A673 (cell line): ENCODE data around the gene ARID3C.

Experiments used
- EZH2 ChIP-seq: fragments of 200-600 bp; sonication (generic); IDR thresholded peaks from 2 replicates; pipeline ENCODE4 v1.6.1; 2017; ENCODE audit warnings: borderline replicate concordance, low read depth, mild to moderate bottlenecking, mixed read lengths, antibody characterized with exemption, low read length; ENCODE audit not compliant: poor library complexity, severe bottlenecking
- TF ChIP-seq, protein P1 (sequence below): fragments of 300-800, 200-600 bp; sonication (generic); conservative IDR thresholded peaks from 2 replicates; pipeline ENCODE4 v1.5.1; 2017; ENCODE audit warnings: low read depth, mild to moderate bottlenecking, antibody characterized with exemption, low read length, moderate library complexity, mixed read lengths

DNA sequence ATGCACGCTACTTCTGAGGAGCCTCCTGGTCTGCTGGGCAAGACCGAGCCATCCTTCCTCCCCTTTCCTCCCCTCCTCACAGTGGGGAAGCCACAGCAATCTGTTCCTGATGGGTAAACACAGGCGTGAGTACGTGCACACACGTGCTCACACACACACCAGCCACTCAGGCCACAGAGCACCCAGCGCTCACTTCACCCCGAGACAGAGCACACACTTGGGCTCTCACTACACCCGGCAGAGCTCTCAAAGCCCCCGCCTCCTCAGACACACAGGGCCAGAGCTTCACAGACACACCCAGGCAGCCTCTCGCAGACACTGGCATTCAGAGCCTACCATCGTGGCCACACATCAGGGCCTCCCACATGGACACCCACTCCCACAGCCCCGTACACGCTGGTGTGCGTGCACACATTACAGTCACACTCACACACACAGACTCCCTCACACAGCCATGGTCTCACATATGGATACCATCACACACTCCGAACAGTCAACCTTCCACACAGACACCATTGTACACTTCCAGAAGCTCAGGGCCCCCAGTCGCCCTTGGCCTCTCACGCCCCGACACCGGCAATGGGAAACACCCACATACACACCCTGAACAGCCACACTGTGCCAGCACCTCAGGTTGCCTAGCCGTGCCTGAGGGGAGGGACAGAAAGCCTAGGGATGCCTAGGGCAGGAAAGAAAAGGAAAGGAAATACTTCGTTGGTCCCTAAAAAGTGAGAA lies 52.8 kb downstream of the ARID3C start:
- no peak for TF ChIP-seq EZH2
- TF ChIP-seq, protein P1, sequence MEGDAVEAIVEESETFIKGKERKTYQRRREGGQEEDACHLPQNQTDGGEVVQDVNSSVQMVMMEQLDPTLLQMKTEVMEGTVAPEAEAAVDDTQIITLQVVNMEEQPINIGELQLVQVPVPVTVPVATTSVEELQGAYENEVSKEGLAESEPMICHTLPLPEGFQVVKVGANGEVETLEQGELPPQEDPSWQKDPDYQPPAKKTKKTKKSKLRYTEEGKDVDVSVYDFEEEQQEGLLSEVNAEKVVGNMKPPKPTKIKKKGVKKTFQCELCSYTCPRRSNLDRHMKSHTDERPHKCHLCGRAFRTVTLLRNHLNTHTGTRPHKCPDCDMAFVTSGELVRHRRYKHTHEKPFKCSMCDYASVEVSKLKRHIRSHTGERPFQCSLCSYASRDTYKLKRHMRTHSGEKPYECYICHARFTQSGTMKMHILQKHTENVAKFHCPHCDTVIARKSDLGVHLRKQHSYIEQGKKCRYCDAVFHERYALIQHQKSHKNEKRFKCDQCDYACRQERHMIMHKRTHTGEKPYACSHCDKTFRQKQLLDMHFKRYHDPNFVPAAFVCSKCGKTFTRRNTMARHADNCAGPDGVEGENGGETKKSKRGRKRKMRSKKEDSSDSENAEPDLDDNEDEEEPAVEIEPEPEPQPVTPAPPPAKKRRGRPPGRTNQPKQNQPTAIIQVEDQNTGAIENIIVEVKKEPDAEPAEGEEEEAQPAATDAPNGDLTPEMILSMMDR, result no peak
